GM21381 (cell line): ENCODE measurements around the gene POU2AF1.
"Not testable (repeated sequence)": the region's sequence is repeated elsewhere in the genome, so short reads cannot be mapped to it uniquely, and the experiment has no call there.

ENCODE experiments used
- ATAC-seq: cut with Tn5 transposase; IDR thresholded peaks from one replicate; pipeline ENCODE4 v1.9.1; 2021; ENCODE audit warnings: mild to moderate bottlenecking, moderate library complexity; ENCODE audit not compliant: unreplicated experiment

Gene POU2AF1

DNA sequence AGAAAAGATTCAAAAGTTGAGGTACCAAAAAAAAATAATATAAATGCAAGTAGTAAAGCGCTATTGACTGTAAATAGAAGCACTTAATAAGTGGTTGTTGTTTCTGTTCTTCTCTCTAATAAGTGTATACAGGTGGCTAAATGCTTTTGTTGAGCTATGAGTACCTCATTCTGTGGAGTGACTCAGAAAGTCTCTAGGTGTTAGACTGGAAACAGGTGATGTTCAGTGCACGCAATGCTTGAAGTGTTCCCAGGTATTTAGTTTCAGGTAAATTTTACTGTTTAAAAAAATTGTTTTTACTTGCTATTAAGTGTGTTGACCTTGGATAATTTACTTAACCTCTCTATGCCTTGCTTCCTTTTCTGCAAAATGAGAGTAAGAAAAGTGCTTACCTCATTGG, 56.5 kb downstream of the POU2AF1 start:
- ATAC-seq = no peak

DNA sequence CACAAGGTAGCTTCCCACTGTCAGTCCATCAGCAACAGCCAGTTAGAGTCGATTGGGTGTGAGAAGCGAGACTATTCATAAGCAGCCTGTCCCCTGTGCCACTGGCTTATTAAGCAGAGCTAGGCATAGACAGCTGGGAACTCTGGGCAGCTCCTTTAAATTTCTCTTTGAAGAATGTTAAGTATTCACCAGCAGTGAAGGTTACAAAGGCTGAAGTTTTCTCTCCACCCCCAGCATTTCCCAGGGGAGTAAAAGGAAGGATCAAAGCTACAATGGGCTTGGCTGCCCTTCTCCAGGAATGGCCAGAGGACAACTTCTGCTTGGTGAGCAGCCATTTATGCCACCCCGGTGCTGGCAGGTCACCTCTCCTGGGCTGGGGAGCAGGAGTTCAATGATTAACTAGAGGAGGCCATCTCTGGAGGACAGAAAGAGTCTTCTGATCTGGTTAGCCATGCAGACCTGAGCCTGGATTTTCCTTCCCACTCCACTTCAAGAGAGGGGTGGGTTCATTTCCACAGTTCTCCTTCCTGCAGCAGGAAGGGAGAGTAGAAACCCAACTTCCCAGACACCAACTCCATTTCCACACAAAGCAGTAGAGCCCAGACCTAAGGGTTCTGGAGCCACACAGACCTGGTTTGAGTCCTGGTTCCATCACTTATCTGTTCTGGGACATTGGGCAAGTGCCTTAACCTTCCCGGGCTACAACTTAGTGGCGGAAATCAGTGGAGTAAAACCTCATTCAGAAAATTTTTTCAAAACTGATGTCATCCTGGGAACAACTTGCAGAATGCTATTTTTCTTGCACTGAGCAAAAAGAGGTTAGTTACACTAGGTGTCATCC, 58.1 kb downstream of the POU2AF1 start:
- no peak for ATAC-seq

DNA sequence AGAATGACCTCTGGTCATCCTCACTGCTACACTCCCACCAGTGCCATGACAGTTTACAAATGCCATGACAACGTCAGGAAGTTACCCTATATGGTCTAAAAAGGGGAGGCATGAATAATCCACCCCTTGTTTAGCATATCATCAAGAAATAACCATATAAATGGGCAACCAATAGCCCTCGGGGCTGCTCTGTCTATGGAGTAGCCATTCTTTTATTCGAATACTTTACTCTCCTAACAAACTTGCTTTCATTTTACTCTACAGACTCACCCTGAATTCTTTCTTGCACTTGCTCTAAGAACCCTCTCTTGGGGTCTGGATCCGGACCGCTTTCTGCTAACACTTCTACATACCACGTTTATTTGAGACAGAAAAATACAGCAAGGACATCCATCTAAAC, 58.9 kb downstream of the POU2AF1 start:
- not testable (repeated sequence) for ATAC-seq

DNA sequence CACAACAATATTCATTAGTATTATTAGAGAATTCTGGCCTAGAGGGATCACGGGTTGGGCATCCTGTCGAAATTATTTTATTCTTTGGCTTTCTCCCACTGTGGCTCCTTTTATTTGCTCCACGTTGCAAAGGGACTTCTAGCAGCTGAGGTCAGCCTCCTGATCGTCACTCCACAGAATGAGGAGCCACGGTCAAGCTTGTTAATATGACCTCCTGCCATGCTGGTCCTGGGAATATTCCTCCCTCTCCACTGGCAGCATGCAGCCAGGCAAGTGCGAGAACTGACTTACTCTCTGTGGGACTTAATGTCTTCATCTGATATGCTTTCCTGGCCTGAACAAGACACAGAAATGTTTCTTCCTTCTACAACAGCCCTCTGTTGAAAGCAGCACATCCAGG, 59.8 kb downstream of the POU2AF1 start:
- ATAC-seq = no peak

DNA sequence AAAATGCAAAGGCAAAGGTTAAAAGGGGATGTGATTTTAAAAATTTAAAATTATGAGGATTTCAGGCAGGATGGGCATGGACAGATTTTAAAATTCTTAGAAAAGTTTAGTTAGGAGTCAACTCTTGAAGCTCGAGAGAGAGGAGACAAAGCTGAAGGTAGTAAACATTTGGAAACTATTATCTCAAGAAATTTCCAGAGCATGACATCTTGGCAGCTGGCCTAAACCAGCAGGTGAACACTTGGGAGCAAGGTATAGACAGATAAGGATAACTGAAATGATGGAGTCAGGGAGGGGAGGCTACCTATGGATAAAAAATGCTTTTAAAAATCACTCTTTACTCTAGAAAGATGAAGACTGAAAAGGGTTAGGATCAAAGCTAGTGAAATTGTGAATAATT, 67.0 kb downstream of the POU2AF1 start:
- no peak for ATAC-seq

DNA sequence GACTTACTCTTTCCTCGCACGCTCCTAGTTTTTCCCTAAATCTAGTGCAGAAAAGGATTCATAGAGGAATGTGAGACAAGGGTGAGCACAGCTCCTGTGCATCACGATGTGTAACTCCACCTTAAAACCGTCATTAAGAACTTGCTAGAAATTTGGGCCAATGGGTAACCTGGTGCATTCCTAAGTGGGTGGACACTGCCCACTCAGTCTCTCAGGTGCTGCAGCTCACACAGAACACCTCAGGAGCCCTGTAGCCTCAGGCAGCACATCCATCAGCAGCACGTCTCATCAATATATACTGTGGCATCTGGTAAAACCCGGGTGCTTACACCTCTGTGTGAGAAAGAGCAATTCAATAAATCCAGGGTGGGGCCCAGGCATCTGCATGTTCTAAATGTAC, 68.4 kb downstream of the POU2AF1 start:
- ATAC-seq = no peak

DNA sequence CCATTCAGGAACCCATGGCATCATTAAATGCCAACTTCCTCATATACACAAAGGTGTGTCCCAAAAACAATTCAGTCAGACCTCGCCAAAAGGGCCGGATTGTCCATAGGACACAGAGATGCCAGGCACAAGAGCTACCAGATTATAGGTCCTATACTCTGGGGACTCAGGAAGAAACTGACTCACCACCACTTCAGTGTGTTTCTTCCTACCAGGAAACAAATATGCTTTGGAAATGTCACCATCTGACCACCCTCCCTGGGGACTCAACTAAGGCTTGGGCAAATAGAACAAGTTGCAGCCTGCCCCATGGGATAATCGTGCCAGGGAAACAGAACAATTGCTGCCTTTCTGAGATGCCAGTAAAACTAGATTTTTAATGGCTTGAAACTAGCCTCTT, 69.0 kb downstream of the POU2AF1 start:
- no peak for ATAC-seq

DNA sequence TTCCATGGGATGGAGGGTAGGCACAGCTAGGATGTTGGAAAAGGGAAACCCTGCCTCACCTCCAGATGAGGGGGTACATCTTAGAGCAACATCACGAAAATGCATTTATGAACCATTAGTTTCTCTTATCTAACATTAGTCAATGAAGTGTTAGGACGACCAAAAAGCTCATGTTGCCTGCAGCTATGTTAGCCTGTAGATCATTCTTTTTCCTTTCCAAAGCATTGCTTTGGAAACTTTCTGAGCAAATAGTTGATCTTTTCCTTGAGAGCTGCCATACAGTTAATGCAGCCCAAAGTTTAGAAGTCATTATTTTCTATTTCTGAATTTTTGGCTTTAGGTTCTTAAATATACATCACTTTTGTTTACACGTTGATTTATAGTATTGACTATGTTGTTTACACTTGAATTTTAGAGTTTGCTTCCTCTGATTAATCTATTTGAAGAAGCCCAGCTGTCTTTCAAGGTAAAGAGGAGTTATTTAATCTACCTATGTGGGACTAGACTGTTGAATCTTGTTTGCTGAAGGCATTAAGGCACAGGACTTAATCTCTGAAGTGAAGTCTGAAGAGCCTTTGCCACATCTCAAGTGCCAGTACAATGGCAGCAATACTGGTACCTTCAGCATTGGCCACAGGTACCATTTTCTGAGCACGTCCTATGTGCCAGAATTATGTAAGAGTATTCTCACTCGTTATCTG, 69.7 kb downstream of the POU2AF1 start:
- ATAC-seq = no peak

DNA sequence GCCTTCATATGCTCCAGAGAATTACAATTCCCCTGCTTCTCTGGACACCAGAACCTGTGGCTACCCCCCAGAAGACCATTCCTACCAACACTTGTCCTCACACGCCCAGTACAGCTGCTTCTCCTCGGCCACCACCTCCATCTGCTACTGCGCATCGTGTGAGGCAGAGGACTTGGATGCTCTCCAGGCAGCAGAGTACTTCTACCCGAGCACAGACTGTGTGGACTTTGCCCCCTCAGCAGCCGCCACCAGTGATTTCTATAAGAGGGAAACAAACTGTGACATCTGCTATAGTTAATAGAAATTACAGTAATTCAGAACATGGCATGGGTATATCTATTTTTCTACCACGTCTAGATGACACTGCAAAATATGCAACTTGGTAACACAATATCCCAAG, 70.9 kb downstream of the POU2AF1 start:
- no peak for ATAC-seq

DNA sequence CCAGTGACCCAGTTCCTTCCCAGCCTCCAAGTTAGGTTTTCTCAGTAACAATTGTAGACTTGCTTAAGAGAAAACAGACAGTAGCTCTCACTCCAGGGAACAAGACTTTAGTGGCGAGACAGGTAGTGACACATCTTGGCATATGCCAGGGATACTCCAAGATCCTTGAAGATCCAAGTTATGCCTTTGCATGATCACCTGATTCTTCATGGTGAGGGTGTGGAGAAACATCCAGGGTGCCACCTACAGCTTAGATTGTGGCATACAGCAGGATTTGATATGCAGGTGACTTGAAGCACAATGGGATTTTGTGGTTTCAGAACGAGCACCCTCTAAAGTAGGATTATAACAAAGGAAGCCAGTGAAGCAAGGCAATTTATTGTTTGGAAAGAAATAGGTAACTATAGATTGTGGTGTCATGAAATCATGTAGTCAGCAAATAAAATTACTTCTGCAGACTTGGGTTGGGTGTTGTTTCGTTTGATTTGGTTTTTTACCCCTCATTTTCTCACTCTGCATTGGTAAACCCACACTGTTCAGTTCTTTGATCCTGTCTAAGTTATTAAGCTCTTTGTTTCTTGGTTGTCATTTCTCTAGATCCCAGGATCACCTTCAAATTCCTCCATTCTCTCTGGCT, 71.5 kb downstream of the POU2AF1 start:
- no peak for ATAC-seq

DNA sequence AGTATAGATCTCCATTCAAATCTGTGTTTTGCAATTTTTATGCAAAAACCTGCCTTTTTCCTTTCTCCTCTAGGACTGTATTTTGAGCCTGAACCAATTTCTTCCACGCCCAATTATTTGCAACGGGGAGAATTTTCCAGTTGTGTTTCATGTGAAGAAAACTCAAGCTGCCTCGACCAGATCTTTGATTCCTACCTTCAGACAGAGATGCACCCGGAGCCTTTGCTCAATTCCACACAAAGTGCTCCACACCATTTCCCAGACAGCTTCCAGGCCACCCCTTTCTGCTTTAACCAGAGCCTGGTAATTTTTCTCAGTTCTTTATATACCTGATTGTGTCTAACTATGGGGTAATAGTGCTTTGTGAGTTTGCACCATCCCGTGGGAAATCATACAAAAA, 72.8 kb downstream of the POU2AF1 start:
- ATAC-seq = no peak

DNA sequence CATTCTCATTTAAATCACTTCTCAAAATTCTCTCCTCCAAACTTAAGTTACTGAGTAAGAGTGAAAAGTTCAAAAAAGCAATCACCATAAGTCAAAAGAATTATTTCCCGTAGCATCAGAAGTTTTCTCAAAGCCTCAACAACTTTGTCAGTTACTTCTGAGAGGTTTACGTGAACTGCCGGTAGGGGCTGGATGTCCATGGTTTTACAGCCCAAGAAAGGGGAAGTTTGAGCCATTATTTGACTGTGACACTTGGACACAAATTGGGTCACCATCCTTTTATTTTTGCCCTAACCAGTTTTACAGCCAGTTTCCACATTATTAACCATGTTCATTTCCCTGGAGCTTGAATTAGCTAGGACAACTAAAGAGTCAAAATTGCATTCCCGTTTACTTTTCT, 73.2 kb downstream of the POU2AF1 start:
- ATAC-seq = no peak

DNA sequence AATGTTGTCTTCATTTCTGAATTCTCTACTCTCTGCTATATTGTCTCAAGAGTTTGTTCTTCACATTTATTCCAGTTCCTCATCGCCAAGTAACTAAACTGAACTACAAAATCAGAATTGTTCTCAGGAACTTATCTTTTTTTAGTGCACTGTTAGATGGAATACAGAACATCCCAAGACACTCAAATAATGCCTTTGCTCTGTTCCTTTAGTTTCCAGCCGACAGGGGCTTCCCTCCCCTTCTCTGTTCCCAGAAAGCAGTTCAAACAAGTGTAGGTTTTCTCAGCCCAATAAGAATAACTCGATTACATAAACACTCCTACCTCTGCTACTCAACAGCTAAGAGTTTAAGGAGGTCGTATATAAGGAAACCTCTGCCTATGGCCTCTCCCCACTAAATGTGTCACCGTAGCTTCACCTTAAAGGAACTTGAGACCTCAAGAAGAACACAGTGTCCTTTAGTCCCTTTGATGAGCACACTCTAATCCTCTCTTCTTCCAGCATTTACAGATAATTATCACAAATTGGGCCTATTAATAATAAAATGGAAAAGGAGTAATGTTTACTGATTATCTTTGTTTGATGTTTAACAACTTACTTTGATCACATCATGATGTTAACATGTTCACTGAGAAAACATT, 73.8 kb downstream of the POU2AF1 start:
- ATAC-seq = no peak

DNA sequence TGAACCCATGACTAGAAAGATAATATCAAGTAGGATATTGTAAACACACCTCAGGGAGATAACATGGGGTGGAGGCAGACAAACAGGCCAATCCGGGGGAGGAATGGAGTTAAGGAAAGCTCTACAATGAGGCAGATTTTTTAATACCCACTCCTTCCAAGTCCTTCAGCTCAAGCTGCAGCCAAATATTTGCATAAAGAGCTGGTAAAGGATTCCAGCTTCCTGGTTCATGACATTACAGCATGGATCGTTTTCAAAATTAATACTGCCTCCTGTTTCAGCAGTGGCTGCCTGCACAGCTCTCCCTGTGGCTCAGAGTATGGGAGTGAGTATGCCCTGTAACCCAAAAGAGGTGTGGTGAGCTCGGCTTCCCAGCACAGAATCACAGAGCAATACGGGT, 75.6 kb downstream of the POU2AF1 start:
- no peak for ATAC-seq

DNA sequence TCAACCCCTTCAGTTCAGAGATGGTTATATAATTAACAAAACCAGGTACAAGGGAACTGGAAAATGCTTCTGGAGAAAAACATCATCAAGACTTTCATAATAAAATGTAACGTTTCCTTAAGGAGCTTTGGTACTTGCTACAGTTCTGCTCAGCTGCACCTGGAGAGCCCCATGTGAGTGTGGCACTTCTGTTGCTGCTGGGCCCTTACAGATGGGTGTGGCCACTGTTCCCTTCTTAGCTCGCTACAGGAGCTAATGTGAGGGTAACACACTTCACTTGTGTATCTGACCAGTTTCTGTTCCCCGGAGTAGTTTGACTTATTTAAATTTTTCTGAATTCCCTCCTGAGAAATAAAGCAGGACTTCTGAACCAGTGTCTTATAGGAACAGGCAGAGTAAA, 76.8 kb downstream of the POU2AF1 start:
- ATAC-seq = no peak
